Breast epithelium (tissue), 3 donors: ENCODE data around the gene THTPA.
"Not testable (repeated sequence)": the region's sequence is repeated elsewhere in the genome, so short reads cannot be mapped to it uniquely, and the experiment has no call there.

Experiments
- POLR2A ChIP-seq: fragments of 450-650 bp; IDR thresholded peaks from one replicate; pipeline ENCODE4 v1.6.1; 2016; ENCODE audit warnings: antibody characterized with exemption, mild to moderate bottlenecking, moderate library complexity
- TF ChIP-seq, protein P1 (sequence below), 3 donors: fragments of 450-650 bp; IDR thresholded peaks; one replicate each; pipeline ENCODE4 v1.5.1; 2016 to 2017; ENCODE audit warnings: antibody characterized with exemption in 3 of 3, mild to moderate bottlenecking in 3 of 3, moderate library complexity in 3 of 3

DNA sequence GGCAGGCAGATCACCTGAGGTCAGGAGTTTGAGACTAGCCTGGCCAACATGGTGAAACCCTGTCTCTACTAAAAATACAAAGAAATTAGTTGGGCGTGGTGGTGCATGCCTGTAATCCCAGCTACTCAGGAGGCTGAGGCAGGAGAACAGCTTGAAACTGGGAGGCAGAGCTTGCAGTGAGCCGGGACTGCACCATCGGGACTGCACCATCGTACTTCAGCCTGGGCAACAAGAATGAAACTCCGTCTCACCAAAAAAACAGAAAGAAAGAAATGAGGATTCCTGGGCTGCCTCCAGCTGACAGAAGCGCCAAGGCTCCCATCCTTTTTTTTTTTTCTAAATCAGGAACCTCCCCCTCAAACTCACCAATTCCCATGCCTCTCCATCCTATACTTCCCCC, 19.2 kb upstream of the THTPA start:
- TF ChIP-seq, protein P1, sequence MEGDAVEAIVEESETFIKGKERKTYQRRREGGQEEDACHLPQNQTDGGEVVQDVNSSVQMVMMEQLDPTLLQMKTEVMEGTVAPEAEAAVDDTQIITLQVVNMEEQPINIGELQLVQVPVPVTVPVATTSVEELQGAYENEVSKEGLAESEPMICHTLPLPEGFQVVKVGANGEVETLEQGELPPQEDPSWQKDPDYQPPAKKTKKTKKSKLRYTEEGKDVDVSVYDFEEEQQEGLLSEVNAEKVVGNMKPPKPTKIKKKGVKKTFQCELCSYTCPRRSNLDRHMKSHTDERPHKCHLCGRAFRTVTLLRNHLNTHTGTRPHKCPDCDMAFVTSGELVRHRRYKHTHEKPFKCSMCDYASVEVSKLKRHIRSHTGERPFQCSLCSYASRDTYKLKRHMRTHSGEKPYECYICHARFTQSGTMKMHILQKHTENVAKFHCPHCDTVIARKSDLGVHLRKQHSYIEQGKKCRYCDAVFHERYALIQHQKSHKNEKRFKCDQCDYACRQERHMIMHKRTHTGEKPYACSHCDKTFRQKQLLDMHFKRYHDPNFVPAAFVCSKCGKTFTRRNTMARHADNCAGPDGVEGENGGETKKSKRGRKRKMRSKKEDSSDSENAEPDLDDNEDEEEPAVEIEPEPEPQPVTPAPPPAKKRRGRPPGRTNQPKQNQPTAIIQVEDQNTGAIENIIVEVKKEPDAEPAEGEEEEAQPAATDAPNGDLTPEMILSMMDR (IDR thresholded peaks at IDR 0.05) = not testable (repeated sequence)
- TF ChIP-seq POLR2A = not testable (repeated sequence)
